T-helper 1 cell treated with Interleukin-12 subunit alpha and Interleukin-12 subunit beta and Interleukin-4 antibody, amounts not matched to agents 30 μg/mL and 1 μg/mL, for 36 hours (primary cell): ENCODE results near the gene MRPS11.
"Not testable (repeated sequence)": the region's sequence is repeated elsewhere in the genome, so short reads cannot be mapped to it uniquely, and the experiment has no call there.

ENCODE experiments used
- H3K27ac Mint-ChIP-seq: one replicate; pipeline ENCODE4 v1.8.0; 2021; ENCODE audit warnings: mild to moderate bottlenecking, mixed read lengths
- H3K27me3 Mint-ChIP-seq: one replicate; pipeline ENCODE4 v1.8.0; 2021; ENCODE audit warnings: low read depth, mixed read lengths
- H3K36me3 Mint-ChIP-seq: one replicate; pipeline ENCODE4 v1.8.0; 2021; ENCODE audit warnings: low read depth, mixed read lengths
- H3K4me1 Mint-ChIP-seq: one replicate; pipeline ENCODE4 v1.8.0; 2021; ENCODE audit warnings: low read depth, mixed read lengths
- H3K4me3 Mint-ChIP-seq: one replicate; pipeline ENCODE4 v1.8.0; 2021; ENCODE audit warnings: mild to moderate bottlenecking, moderate library complexity, mixed read lengths
- H3K9me3 Mint-ChIP-seq: one replicate; pipeline ENCODE4 v1.8.0; 2021; ENCODE audit warnings: mixed read lengths

Gene MRPS11

DNA sequence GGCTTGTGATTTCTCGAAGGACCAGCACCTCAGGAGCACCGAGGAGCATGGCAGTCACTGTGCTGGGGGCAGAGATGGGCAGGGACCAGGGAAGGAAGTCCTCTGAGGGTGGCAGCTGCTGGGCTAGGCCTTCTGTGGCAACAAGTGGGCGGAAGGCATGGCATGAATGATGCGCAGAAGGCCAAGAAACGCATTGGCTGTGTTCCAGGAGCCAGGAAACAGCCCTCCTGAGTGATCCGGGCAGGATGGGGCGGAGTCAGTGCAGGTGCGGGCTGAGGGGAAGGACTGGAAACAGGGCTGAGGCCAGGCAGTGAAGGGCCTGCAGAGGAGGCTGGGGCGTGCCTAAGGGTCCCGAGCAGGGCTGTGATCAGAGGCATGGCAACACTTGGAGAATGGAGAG, 23.6 kb downstream of the MRPS11 start:
- no peaks in the 10 kb centered on the region for H3K4me1 Mint-ChIP-seq
- H3K4me3 Mint-ChIP-seq = no peak overlapping the region
- H3K9me3 Mint-ChIP-seq = no peaks in the 10 kb centered on the region
- no peak overlapping the region for H3K27ac Mint-ChIP-seq
- no peaks in the 10 kb centered on the region for H3K36me3 Mint-ChIP-seq
- no peaks in the 10 kb centered on the region for H3K27me3 Mint-ChIP-seq

DNA sequence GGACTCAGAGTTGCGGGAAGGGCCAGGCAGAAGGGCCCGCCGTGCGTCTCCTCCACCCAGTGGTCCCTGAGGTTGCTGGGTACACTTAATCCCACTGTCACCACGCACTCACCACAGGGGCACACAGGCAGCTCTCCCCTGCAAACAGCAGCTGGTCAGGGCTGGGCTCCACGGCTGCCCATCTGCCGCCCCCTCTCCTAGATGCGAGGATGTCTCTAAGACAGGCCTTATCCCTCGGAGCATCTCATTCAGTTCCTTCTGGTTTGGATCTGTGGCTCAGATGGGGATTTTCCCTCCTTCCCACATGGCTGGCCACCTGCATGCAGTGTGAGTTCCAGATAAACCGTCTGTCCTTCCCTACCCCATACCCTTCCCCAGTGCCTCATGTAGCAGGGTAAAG, 26.3 kb downstream of the MRPS11 start:
- H3K9me3 Mint-ChIP-seq = no peaks in the 10 kb centered on the region
- no peaks in the 10 kb centered on the region for H3K36me3 Mint-ChIP-seq
- H3K4me1 Mint-ChIP-seq = no peaks in the 10 kb centered on the region
- no peaks in the 10 kb centered on the region for H3K27me3 Mint-ChIP-seq
- no peak overlapping the region for H3K4me3 Mint-ChIP-seq
- no peak overlapping the region for H3K27ac Mint-ChIP-seq

DNA sequence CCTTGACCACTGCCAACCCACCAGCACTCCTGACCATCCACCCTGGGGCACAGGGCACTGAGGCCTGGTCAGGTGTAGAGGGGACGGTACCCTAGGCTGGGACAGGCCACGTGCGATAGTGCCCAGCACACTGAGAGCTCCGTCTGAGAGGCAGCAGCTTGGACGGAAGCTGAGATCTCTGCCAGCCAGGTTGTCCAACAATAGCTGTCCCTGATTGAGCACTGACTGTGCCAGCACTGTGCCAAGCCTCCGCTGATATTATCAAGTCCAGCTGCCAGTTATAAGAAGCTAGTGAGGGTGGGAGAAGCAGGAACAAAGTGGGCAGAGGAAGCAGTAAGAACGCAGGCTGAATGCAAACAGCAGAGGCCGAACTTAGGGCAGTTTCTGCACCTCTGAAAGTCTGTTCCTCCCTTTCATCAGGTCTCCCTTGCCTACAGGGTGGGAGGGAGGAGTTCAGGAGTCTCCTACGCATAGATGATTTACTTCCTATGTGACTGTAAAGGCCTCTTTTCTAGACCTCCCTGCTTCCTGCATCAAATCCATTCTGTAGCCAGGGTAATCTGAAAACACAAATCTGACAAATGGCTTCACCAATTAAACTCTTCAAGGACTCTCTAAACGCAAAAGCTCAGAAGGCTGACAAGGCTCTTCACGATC, 29.7 kb downstream of the MRPS11 start:
- H3K4me3 Mint-ChIP-seq = no peak overlapping the region
- H3K36me3 Mint-ChIP-seq = no peaks in the 10 kb centered on the region
- no peak overlapping the region for H3K27ac Mint-ChIP-seq
- H3K9me3 Mint-ChIP-seq = no peaks in the 10 kb centered on the region
- no peaks in the 10 kb centered on the region for H3K27me3 Mint-ChIP-seq
- no peaks in the 10 kb centered on the region for H3K4me1 Mint-ChIP-seq

DNA sequence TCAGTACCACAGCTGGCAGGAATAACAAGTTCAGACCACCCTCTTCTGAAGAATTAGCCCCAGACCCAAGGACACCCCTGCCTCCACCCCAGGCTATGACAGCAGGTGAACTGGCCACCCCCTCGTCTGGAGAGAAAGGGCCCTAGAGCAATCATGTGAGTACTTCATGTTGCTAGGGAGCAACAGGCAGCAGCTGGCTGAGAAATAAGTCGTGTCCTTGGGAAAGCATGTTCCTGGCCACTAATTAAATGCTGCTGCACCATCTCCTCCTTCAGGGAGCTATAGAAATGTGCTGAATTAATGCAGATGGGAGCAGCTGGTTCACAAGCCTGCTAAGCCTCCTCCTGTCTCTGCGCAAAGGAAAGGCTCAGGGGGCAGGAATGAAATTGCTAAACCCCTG, 31.5 kb downstream of the MRPS11 start:
- no peak overlapping the region for H3K4me3 Mint-ChIP-seq

DNA sequence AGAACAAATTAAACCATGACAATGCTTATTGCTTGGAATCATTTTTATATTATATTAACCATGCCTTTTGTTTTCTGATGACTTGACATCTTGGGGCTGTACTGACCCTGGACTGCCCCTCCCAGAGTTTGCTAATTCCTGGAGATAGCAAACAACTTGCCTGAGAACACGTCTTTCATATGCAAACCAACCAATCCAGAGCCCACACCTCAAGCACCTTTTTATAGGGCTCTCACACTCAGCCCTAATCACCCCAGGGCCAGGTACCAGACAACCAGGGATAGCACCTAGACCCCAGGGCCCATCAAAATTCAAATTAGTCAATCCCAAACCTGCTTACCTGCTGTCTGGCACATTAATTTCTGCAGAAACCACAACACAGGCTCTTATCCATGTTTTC, 36.9 kb downstream of the MRPS11 start:
- Mint-ChIP-seq H3K27me3 (no peaks in the 10 kb centered on the region), H3K4me1 (no peaks in the 10 kb centered on the region), H3K36me3 (no peaks in the 10 kb centered on the region), H3K27ac (no peak overlapping the region), H3K9me3 (no peaks in the 10 kb centered on the region), H3K4me3 (no peak overlapping the region)

More for the DNA sequence above, 31.5 kb downstream of the MRPS11 start:
- Mint-ChIP-seq H3K27ac (no peak overlapping the region), H3K4me1 (no peaks in the 10 kb centered on the region), H3K36me3 (no peaks in the 10 kb centered on the region), H3K27me3 (no peaks in the 10 kb centered on the region), H3K9me3 (no peaks in the 10 kb centered on the region)

DNA sequence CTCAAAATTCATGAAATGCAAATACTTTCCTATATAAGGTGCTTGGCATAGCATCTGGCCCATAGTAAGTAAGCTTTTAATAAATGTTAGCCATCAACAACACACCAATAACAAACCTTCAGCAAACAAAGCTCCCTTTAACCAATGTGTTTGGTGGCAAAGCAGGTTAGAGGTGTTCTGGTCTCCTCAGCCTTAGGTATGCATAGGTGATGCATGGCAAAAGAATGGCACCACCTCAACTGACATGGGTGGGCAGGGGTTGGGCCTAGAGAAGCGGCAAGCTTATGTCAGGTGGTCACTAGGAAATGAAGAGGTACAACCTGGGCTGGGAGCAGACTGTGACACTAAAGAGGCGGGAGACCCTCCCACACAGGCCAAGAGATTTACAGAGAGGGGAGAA, 38.2 kb downstream of the MRPS11 start:
- Mint-ChIP-seq H3K4me1 (no peaks in the 10 kb centered on the region), H3K27me3 (no peaks in the 10 kb centered on the region), H3K27ac (no peak overlapping the region), H3K9me3 (no peaks in the 10 kb centered on the region), H3K4me3 (no peak overlapping the region), H3K36me3 (peaks cover 1% of the 10 kb centered on the region)

DNA sequence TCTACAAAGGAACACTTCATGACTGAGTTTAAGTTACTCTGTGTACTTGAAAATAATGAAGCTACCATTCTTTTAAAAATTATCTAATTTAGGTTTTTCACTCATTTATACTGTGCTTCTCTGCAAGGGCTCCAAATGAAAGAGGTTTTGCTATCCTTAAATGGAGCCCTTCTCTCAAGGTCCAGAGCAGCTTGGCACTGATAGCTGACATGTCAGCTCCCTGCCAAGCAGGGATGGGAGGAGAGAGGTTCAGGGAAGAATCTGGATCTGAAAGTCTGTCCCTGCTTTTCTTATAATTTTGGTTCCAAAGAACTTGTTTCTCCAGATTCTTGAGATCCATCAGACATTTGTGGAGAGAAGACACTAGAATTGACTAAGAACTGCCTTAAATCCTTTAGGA, 39.1 kb downstream of the MRPS11 start:
- Mint-ChIP-seq H3K4me3 (no peak overlapping the region), H3K4me1 (no peaks in the 10 kb centered on the region), H3K9me3 (no peaks in the 10 kb centered on the region), H3K27ac (no peak overlapping the region), H3K36me3 (peaks cover 6% of the 10 kb centered on the region), H3K27me3 (no peaks in the 10 kb centered on the region)

DNA sequence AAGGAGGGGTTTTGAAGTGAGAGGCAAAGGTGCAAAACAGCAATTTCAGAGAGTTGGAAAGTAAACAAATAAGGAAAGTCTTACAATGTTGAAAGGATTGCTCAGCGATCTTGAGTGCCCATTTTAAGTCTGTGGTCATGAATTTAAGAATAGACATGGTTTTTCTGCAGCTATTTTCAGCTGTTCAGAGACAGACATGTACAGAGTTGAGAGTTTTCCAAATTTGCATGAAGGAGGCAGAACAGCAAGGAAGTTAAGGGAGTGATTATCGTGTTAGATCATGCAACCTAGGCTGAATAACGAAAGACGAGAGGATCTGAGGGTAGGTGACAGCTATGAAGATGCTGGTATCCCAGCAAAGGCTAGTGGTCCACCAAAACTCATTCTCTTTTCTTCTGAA, 41.8 kb downstream of the MRPS11 start:
- H3K4me3 Mint-ChIP-seq = no peak overlapping the region
- peaks cover 6% of the 10 kb centered on the region for H3K36me3 Mint-ChIP-seq
- H3K4me1 Mint-ChIP-seq = no peaks in the 10 kb centered on the region
- H3K27me3 Mint-ChIP-seq = no peaks in the 10 kb centered on the region
- no peak overlapping the region for H3K27ac Mint-ChIP-seq
- no peaks in the 10 kb centered on the region for H3K9me3 Mint-ChIP-seq

DNA sequence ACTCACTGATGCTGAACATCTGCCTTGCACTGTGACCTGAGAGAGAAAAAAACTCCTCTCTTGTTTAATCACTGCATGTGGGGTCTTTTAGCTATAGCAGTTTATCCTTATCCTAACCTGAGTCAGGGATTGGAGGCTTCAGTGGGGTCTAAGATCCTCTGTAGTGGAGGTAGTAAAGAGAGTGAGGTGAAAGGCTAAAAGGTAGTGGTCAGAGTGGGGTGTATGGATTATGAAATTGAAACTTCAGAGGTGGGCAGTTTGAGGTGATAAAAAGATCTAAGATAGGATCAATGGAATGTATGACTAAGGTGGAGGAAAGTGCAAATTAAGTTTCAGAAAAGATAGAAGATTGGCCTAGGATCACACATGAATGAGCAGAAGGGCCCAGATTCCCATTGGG, 42.5 kb downstream of the MRPS11 start:
- Mint-ChIP-seq H3K4me3 (no peak overlapping the region), H3K36me3 (peaks cover 6% of the 10 kb centered on the region), H3K9me3 (no peaks in the 10 kb centered on the region), H3K27me3 (no peaks in the 10 kb centered on the region), H3K27ac (no peak overlapping the region), H3K4me1 (no peaks in the 10 kb centered on the region)

DNA sequence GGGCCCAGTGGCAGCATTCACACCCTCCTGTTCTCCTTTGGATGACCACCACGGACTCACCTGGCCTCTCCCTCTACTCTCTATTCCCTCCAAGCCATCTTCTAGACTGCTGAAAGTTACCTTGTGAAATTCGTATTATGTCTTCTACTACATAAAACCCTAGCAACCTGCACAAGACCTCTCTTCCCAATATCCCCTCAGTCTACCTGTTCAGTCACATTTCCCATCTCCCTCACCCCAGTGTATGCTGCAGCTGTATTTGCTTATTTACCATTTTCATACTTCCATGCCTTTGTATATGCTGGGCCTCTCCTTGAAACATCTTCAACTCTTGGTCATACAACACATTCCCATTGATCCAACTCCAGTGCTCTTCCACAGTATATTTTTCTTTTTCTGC, 43.7 kb downstream of the MRPS11 start:
- H3K4me3 Mint-ChIP-seq = no peak overlapping the region
- H3K27me3 Mint-ChIP-seq = no peaks in the 10 kb centered on the region
- H3K27ac Mint-ChIP-seq = no peak overlapping the region
- no peaks in the 10 kb centered on the region for H3K9me3 Mint-ChIP-seq
- H3K4me1 Mint-ChIP-seq = no peaks in the 10 kb centered on the region
- H3K36me3 Mint-ChIP-seq = peaks cover 6% of the 10 kb centered on the region

DNA sequence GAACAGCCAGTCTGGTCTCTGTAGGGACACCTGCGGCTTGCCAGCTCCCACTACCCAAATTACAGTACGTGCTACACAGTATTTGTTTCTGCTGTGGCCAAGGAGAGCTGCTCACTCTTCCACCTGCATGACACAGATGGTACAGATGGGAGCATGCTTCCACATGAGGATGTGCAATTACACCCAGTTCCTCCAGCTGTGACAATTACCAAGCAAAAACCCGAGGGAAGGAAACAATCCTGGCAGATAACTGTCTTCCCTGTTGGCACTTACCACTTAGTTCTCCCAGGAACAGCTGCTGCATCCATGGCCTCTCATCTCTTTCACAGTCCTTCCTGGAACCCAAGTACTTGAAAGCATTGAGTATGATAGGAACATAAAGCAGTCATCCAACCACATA, 44.6 kb downstream of the MRPS11 start:
- Mint-ChIP-seq H3K27me3 (no peaks in the 10 kb centered on the region), H3K4me3 (no peak overlapping the region), H3K27ac (no peak overlapping the region), H3K4me1 (no peaks in the 10 kb centered on the region), H3K36me3 (peaks cover 6% of the 10 kb centered on the region), H3K9me3 (no peaks in the 10 kb centered on the region)

DNA sequence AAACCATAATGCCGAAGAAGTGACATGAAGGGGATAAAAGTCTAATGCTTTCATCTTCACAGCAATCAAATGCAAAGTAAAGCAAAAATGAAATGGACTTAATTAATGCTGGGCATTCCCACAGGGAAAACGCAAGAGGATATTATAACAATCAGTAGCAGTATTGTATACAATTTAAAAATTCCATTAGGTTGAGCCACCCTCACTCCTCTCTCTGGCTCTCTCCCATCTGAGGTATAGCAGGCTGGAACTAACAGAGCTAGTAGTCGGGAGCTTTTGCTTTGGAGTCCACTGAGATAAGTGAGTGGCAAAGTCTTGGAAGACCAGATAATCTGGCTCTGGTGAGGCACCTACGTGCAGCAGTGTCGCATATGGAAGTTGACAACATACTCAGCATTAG, 45.1 kb downstream of the MRPS11 start:
- Mint-ChIP-seq H3K4me3 (no peak overlapping the region), H3K4me1 (no peaks in the 10 kb centered on the region), H3K9me3 (no peaks in the 10 kb centered on the region), H3K27me3 (no peaks in the 10 kb centered on the region), H3K36me3 (peaks cover 6% of the 10 kb centered on the region), H3K27ac (no peak overlapping the region)

DNA sequence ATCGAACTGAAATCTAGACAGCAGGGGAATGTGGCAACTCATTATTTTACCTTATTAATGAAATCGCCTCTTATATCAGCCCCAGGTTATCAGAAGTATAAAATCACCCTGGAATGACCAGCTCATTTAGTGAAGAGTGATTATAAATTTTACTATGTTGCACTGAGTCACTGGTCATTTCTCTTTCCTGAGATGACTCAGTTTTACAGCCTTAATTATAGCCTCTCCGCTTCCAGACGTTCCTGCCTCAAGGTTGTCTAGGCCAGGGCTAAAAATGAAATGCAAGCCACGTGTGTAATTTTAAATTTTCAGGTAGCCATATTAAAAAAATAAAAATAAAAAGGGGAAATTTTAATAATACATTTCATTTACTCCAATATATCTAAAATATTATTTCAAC, 45.7 kb downstream of the MRPS11 start:
- Mint-ChIP-seq H3K27me3 (no peaks in the 10 kb centered on the region), H3K36me3 (peaks cover 6% of the 10 kb centered on the region), H3K4me1 (no peaks in the 10 kb centered on the region), H3K9me3 (no peaks in the 10 kb centered on the region), H3K27ac (no peak overlapping the region), H3K4me3 (no peak overlapping the region)

DNA sequence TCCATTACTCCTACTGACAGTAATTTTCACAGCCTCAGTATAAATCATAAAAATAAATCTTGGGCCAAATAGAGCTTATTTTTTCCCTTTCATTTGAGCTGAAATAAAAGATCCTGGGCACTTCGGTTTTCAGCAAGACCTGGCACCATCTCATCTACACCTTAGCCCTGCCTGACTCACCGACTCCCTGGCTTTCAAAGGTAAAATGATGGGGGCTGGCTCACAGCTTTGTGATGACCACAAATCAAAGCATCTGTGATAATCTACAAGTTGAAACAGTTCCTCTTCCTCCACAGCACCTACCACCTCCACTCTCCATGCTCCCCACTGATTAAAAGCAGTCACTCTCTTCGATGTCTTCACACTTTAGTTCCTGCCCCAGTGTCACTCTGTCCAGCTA, 51.4 kb downstream of the MRPS11 start:
- Mint-ChIP-seq H3K4me3 (no peak overlapping the region), H3K27me3 (no peaks in the 10 kb centered on the region), H3K4me1 (no peaks in the 10 kb centered on the region), H3K36me3 (no peaks in the 10 kb centered on the region), H3K9me3 (no peaks in the 10 kb centered on the region), H3K27ac (no peak overlapping the region)

DNA sequence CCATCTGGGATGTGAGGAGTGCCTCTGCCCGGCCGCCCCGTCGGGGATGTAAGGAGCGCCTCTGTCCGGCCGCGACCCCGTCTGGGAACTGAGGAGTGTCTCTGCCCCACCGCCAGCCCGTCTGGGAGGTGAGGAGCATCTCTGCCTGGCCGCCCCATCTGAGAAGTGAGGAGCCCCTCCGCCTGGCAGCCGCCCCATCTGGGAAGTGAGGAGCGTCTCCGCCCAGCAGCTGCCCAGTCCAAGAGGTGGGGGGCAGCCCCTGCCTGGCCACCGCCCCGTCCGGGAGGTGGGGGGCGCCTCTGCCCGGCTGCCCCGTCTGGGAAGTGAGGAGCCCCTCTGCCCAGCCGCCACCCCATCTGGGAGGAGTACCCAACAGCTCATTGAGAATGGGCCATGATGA, 56.6 kb downstream of the MRPS11 start:
- not testable (repeated sequence) for H3K4me1 Mint-ChIP-seq, H3K4me3 Mint-ChIP-seq, H3K27ac Mint-ChIP-seq, H3K36me3 Mint-ChIP-seq, H3K27me3 Mint-ChIP-seq, H3K9me3 Mint-ChIP-seq

DNA sequence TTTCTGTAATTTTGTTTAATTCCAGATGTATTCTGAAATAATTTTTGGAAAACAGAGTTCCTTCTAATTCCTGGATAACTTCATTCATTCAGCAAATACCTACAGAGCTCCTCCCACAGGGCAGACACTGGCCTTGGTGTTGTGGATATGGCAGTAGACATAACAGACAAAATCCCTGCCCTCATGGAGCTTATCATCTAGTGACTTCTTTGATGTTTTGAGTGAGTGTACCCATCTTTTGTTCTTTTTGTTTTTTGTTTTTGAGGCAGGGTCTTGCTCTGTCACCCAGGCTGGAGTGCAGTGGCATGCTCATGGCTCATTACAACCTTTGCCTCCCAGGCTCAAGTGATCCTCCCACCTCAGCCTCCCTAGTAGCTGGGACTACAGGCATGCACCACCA, 57.9 kb downstream of the MRPS11 start:
- Mint-ChIP-seq H3K27me3 (no peaks in the 10 kb centered on the region), H3K36me3 (peaks cover 9% of the 10 kb centered on the region), H3K4me3 (no peak overlapping the region), H3K27ac (no peak overlapping the region), H3K9me3 (peaks cover 3% of the 10 kb centered on the region), H3K4me1 (no peaks in the 10 kb centered on the region)
